ENCODE results near the gene LANCL1.

The LANCL1 gene

GRCh38 chr2:210503001-210503623 is 26.6 kb upstream of the LANCL1 start:
- Histone ChIP-seq H3K79me1 (ENCODE audit: low read length) (no peaks in the 10 kb centered on the region), H2BK120ac (ENCODE audit: insufficient read depth, low read length, poor library complexity) (no peak overlapping the region), H2AK5ac (ENCODE audit: low read length) (no peak overlapping the region), H3K36me3 (ENCODE audit: control insufficient read depth in 1 of 2, insufficient read depth in 2 of 2, low read length in 2 of 2) (peaks cover 0 to 2% of the 10 kb centered on the region in 2 experiments), H3K27me3 (ENCODE audit: insufficient read depth, low read length) (no peaks in the 10 kb centered on the region), H2BK5ac (ENCODE audit: low read depth, low read length, poor library complexity) (no peak overlapping the region), H4K12ac (ENCODE audit: low read depth, low read length) (no peak overlapping the region), H3K14ac (ENCODE audit: low read length) (no peak overlapping the region), H3K4ac (ENCODE audit: low read depth, low read length) (no peak overlapping the region), H2AFZ (ENCODE audit: insufficient read depth, low read length, poor library complexity) (no peak overlapping the region), H3K18ac (ENCODE audit: low read length) (no peak overlapping the region), H3K27ac (ENCODE audit: low read depth, low read length) (no peak overlapping the region), H3K9ac (ENCODE audit: low read length) (no peak overlapping the region), H4K91ac (ENCODE audit: low read depth, low read length) (no peak overlapping the region), H3K23ac (ENCODE audit: low read length) (no peak overlapping the region), H3K4me3 (ENCODE audit: low read depth, low read length) (no peak overlapping the region), H2BK12ac (ENCODE audit: low read length) (no peak overlapping the region), H4K8ac (ENCODE audit: low read depth, low read length) (no peak overlapping the region), H3K4me2 (ENCODE audit: low read length) (no peak overlapping the region), H3K9me3 (ENCODE audit: insufficient read depth, low read depth, low read length) (peaks cover 4% of the 10 kb centered on the region), H3K79me2 (ENCODE audit: control insufficient read depth, insufficient read depth, low read length, poor library complexity) (no peaks in the 10 kb centered on the region), H3K4me1 (ENCODE audit: control insufficient read depth in 1 of 2, insufficient read depth in 2 of 2, low read length in 2 of 2) (no peaks in the 10 kb centered on the region)
- peak in 1 of 2 donors; percentile 67 for DNase-seq
- no CpG with 5 or more reads among the region's 7 CpGs for WGBS (ENCODE audit: extremely low coverage, insufficient coverage, insufficient read length)

GRCh38 chr2:210496512-210496911 is 20.0 kb upstream of the LANCL1 start:
- H3K27ac ChIP-seq (ENCODE audit: low read depth, low read length): no peak overlapping the region
- no peak overlapping the region for H2BK120ac ChIP-seq (ENCODE audit: insufficient read depth, low read length, poor library complexity)
- DNase-seq: no peak
- H3K4me1 ChIP-seq (ENCODE audit: control insufficient read depth in 1 of 2, insufficient read depth in 2 of 2, low read length in 2 of 2): no peaks in the 10 kb centered on the region
- no peak overlapping the region for H3K18ac ChIP-seq (ENCODE audit: low read length)
- no peak overlapping the region for H2AFZ ChIP-seq (ENCODE audit: insufficient read depth, low read length, poor library complexity)
- H4K8ac ChIP-seq (ENCODE audit: low read depth, low read length): no peak overlapping the region
- peaks cover 2% of the 10 kb centered on the region for H3K9me3 ChIP-seq (ENCODE audit: insufficient read depth, low read depth, low read length)
- no peak overlapping the region for H3K14ac ChIP-seq (ENCODE audit: low read length)
- no peak overlapping the region for H3K4me2 ChIP-seq (ENCODE audit: low read length)
- no peak overlapping the region for H2BK5ac ChIP-seq (ENCODE audit: low read depth, low read length, poor library complexity)
- H3K36me3 ChIP-seq (ENCODE audit: control insufficient read depth in 1 of 2, insufficient read depth in 2 of 2, low read length in 2 of 2): peaks cover 0 to 2% of the 10 kb centered on the region in 2 experiments
- H2AK5ac ChIP-seq (ENCODE audit: low read length): no peak overlapping the region
- WGBS (ENCODE audit: extremely low coverage, insufficient coverage, insufficient read length): 100% methylated on average over 1 of the region's 3 CpGs
- H3K4me3 ChIP-seq (ENCODE audit: low read depth, low read length): no peak overlapping the region
- no peak overlapping the region for H3K4ac ChIP-seq (ENCODE audit: low read depth, low read length)
- H3K9ac ChIP-seq (ENCODE audit: low read length): no peak overlapping the region
- no peak overlapping the region for H4K12ac ChIP-seq (ENCODE audit: low read depth, low read length)
- H3K79me2 ChIP-seq (ENCODE audit: control insufficient read depth, insufficient read depth, low read length, poor library complexity): no peaks in the 10 kb centered on the region
- H3K79me1 ChIP-seq (ENCODE audit: low read length): no peaks in the 10 kb centered on the region
- H4K91ac ChIP-seq (ENCODE audit: low read depth, low read length): no peak overlapping the region
- H3K27me3 ChIP-seq (ENCODE audit: insufficient read depth, low read length): no peaks in the 10 kb centered on the region
- no peak overlapping the region for H2BK12ac ChIP-seq (ENCODE audit: low read length)
- no peak overlapping the region for H3K23ac ChIP-seq (ENCODE audit: low read length)

- no peaks in the 10 kb centered on the region for H3K4me1 ChIP-seq (ENCODE audit: control insufficient read depth in 1 of 2, insufficient read depth in 2 of 2, low read length in 2 of 2)
- H3K79me1 ChIP-seq (ENCODE audit: low read length): no peaks in the 10 kb centered on the region
- no peak overlapping the region for H3K14ac ChIP-seq (ENCODE audit: low read length)
- no peak overlapping the region for H2AFZ ChIP-seq (ENCODE audit: insufficient read depth, low read length, poor library complexity)
- no peak overlapping the region for H2AK5ac ChIP-seq (ENCODE audit: low read length)
- no peak overlapping the region for H2BK5ac ChIP-seq (ENCODE audit: low read depth, low read length, poor library complexity)
- no peaks in the 10 kb centered on the region for H3K36me3 ChIP-seq (ENCODE audit: control insufficient read depth in 1 of 2, insufficient read depth in 2 of 2, low read length in 2 of 2)
- H3K4ac ChIP-seq (ENCODE audit: low read depth, low read length): no peak overlapping the region
- H2BK120ac ChIP-seq (ENCODE audit: insufficient read depth, low read length, poor library complexity): no peak overlapping the region
- H3K4me2 ChIP-seq (ENCODE audit: low read length): no peak overlapping the region
- no peak overlapping the region for H3K18ac ChIP-seq (ENCODE audit: low read length)
- H4K12ac ChIP-seq (ENCODE audit: low read depth, low read length): no peak overlapping the region
- H3K9ac ChIP-seq (ENCODE audit: low read length): no peak overlapping the region
- H3K79me2 ChIP-seq (ENCODE audit: control insufficient read depth, insufficient read depth, low read length, poor library complexity): no peaks in the 10 kb centered on the region
- H3K27ac ChIP-seq (ENCODE audit: low read depth, low read length): no peak overlapping the region
- H4K91ac ChIP-seq (ENCODE audit: low read depth, low read length): no peak overlapping the region
- H4K8ac ChIP-seq (ENCODE audit: low read depth, low read length): no peak overlapping the region
- H3K9me3 ChIP-seq (ENCODE audit: insufficient read depth, low read depth, low read length): no peaks in the 10 kb centered on the region
- DNase-seq: no peak
- no peak overlapping the region for H3K4me3 ChIP-seq (ENCODE audit: low read depth, low read length)
- H3K23ac ChIP-seq (ENCODE audit: low read length): no peak overlapping the region
- H3K27me3 ChIP-seq (ENCODE audit: insufficient read depth, low read length): no peaks in the 10 kb centered on the region
- no CpG with 5 or more reads among the region's 3 CpGs for WGBS (ENCODE audit: extremely low coverage, insufficient coverage, insufficient read length)
- H2BK12ac ChIP-seq (ENCODE audit: low read length): no peak overlapping the region
These were observed 17.0 kb upstream of the LANCL1 start for GRCh38 chr2:210493528-210493927.

- H3K14ac ChIP-seq (ENCODE audit: low read length): no peak overlapping the region
- H3K27me3 ChIP-seq (ENCODE audit: insufficient read depth, low read length): no peaks in the 10 kb centered on the region
- H2AFZ ChIP-seq (ENCODE audit: insufficient read depth, low read length, poor library complexity): no peak overlapping the region
- H2BK12ac ChIP-seq (ENCODE audit: low read length): no peak overlapping the region
- H2AK5ac ChIP-seq (ENCODE audit: low read length): no peak overlapping the region
- no peak overlapping the region for H3K27ac ChIP-seq (ENCODE audit: low read depth, low read length)
- H3K36me3 ChIP-seq (ENCODE audit: control insufficient read depth in 1 of 2, insufficient read depth in 2 of 2, low read length in 2 of 2): no peaks in the 10 kb centered on the region
- H3K4me1 ChIP-seq (ENCODE audit: control insufficient read depth in 1 of 2, insufficient read depth in 2 of 2, low read length in 2 of 2): no peaks in the 10 kb centered on the region
- H3K79me1 ChIP-seq (ENCODE audit: low read length): no peaks in the 10 kb centered on the region
- no peak overlapping the region for H4K91ac ChIP-seq (ENCODE audit: low read depth, low read length)
- WGBS (ENCODE audit: extremely low coverage, insufficient coverage, insufficient read length): no CpG with 5 or more reads among the region's 2 CpGs
- no peak overlapping the region for H4K12ac ChIP-seq (ENCODE audit: low read depth, low read length)
- no peak overlapping the region for H2BK120ac ChIP-seq (ENCODE audit: insufficient read depth, low read length, poor library complexity)
- H2BK5ac ChIP-seq (ENCODE audit: low read depth, low read length, poor library complexity): no peak overlapping the region
- no peak overlapping the region for H3K9ac ChIP-seq (ENCODE audit: low read length)
- H3K18ac ChIP-seq (ENCODE audit: low read length): no peak overlapping the region
- no peaks in the 10 kb centered on the region for H3K79me2 ChIP-seq (ENCODE audit: control insufficient read depth, insufficient read depth, low read length, poor library complexity)
- H3K4me2 ChIP-seq (ENCODE audit: low read length): no peak overlapping the region
- DNase-seq: peak; percentile 73 to 86
- no peak overlapping the region for H4K8ac ChIP-seq (ENCODE audit: low read depth, low read length)
- no peak overlapping the region for H3K4me3 ChIP-seq (ENCODE audit: low read depth, low read length)
- H3K9me3 ChIP-seq (ENCODE audit: insufficient read depth, low read depth, low read length): peaks cover 3% of the 10 kb centered on the region
- H3K4ac ChIP-seq (ENCODE audit: low read depth, low read length): no peak overlapping the region
- peak overlapping the region; percentile 35 for H3K23ac ChIP-seq (ENCODE audit: low read length)
These were observed 5.1 kb upstream of the LANCL1 start for GRCh38 chr2:210481601-210482175.

Data from trophoblast cell (in vitro differentiated cells and primary cell).